ENCODE results near the gene WDR83. TPM values are rescaled to one million over a fixed set of nuclear protein-coding genes. Genes with fewer than 3 reads are reported as not detected.

The WDR83 gene
- total and polyA plus RNA-seq, 10 of the 15 experiments (the other 5 are each of a cell fraction or from before 2014, with no cell fraction given), result 0.58 to 17.7 (median 10.8) TPM

GRCh38 chr19:12665281-12665573 lies 1.4 kb upstream of the WDR83 start (continued):
- TF ChIP-seq NR2C1 (IDR thresholded peaks at IDR 0.05) (peak; percentile 66), NFYA (IDR thresholded peaks at IDR 0.05; ENCODE audit: borderline replicate concordance, low read depth, low read length) (no peak), BRCA1 (IDR thresholded peaks at IDR 0.05; ENCODE audit: low read depth, low read length) (no peak), RCOR1 (conservative IDR thresholded peaks at IDR 0.05; ENCODE audit: low read depth, low read length) (no peak), TCF12 (IDR thresholded peaks at IDR 0.05; ENCODE audit: low read depth, low read length) (no peak), EP300 (IDR thresholded peaks at IDR 0.05; ENCODE audit: borderline replicate concordance in 1 of 2, control insufficient read depth in 1 of 2, low read depth in 2 of 2, low read length in 2 of 2) (no peak), SREBF1 (IDR thresholded peaks at IDR 0.05; ENCODE audit: low read length) (no peak), IRF3 (IDR thresholded peaks at IDR 0.05) (no peak), ZBTB11 (CRISPR knock-in tag; IDR thresholded peaks at IDR 0.05) (peak; percentile 46; the same call in 1 of the 2 replicates), SMARCA5 (IDR thresholded peaks at IDR 0.05) (no peak), YY1 (IDR thresholded peaks at IDR 0.05; ENCODE audit: low read depth, low read length) (0 out of 2 replicates have a peak, but pooled peaks have one; percentile 19), MTA2 (IDR thresholded peaks at IDR 0.05; ENCODE audit: low read depth) (no peak), BCL11A (IDR thresholded peaks at IDR 0.05; ENCODE audit: low read depth, low read length) (no peak), NR2C2 (IDR thresholded peaks at IDR 0.05; ENCODE audit: borderline replicate concordance, control insufficient read depth, insufficient read length, low read depth) (no peak), KAT2A (conservative IDR thresholded peaks at IDR 0.05; ENCODE audit: control insufficient read depth, low read depth, low read length) (no peak), STAT3 (IDR thresholded peaks at IDR 0.05; ENCODE audit: low read depth, low read length) (no peak), IKZF2 (IDR thresholded peaks at IDR 0.05) (peak in 1 of 2 experiments; percentile 13; a peak in 2 of 4 replicates), MXI1 (IDR thresholded peaks at IDR 0.05; ENCODE audit: low read depth, low read length) (peak; percentile 97; the same call in 1 of the 2 replicates), HDAC2 (IDR thresholded peaks at IDR 0.05) (no peak), NRF1 (conservative IDR thresholded peaks at IDR 0.05; ENCODE audit: low read depth, low read length) (no peak), NFIC (IDR thresholded peaks at IDR 0.05; ENCODE audit: low read depth, low read length) (no peak), PML (IDR thresholded peaks at IDR 0.05; ENCODE audit: low read length) (no peak), ZNF207 (IDR thresholded peaks at IDR 0.05; ENCODE audit: borderline replicate concordance) (no peak), RFX5 (IDR thresholded peaks at IDR 0.05; ENCODE audit: low read depth, low read length) (no peak)
- TF ChIP-seq, protein P1, sequence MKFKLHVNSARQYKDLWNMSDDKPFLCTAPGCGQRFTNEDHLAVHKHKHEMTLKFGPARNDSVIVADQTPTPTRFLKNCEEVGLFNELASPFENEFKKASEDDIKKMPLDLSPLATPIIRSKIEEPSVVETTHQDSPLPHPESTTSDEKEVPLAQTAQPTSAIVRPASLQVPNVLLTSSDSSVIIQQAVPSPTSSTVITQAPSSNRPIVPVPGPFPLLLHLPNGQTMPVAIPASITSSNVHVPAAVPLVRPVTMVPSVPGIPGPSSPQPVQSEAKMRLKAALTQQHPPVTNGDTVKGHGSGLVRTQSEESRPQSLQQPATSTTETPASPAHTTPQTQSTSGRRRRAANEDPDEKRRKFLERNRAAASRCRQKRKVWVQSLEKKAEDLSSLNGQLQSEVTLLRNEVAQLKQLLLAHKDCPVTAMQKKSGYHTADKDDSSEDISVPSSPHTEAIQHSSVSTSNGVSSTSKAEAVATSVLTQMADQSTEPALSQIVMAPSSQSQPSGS (IDR thresholded peaks at IDR 0.05; ENCODE audit: low read length), result no peak
- TF ChIP-seq, protein P2, sequence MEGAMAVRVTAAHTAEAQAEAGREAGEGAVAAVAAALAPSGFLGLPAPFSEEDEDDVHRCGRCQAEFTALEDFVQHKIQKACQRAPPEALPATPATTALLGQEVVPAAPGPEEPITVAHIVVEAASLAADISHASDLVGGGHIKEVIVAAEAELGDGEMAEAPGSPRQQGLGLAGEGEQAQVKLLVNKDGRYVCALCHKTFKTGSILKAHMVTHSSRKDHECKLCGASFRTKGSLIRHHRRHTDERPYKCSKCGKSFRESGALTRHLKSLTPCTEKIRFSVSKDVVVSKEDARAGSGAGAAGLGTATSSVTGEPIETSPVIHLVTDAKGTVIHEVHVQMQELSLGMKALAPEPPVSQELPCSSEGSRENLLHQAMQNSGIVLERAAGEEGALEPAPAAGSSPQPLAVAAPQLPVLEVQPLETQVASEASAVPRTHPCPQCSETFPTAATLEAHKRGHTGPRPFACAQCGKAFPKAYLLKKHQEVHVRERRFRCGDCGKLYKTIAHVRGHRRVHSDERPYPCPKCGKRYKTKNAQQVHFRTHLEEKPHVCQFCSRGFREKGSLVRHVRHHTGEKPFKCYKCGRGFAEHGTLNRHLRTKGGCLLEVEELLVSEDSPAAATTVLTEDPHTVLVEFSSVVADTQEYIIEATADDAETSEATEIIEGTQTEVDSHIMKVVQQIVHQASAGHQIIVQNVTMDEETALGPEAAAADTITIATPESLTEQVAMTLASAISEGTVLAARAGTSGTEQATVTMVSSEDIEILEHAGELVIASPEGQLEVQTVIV (IDR thresholded peaks at IDR 0.05; ENCODE audit: borderline replicate concordance, partially characterized antibody), result no peak
